Activated T-helper 17 cell treated with anti-CD3 and anti-CD28 coated beads, Interleukin-2, amount 50 U/mL, for 72 hours (primary cell): ENCODE data around the gene ADCYAP1. TPM values are rescaled to one million over a fixed set of nuclear protein-coding genes. Genes with fewer than 3 reads are reported as not detected.

Source experiments
- total RNA-seq, 2 donors: library from RNA; stranded (reverse); gene quantifications; one replicate each; pipeline ENCODE4 v1.2.3, GENCODE V29; 2022

ADCYAP1 gene
- total RNA-seq, 2 donors from 2014 or later: not detected

Other genes with a start within 250 kb of the ADCYAP1 start
- gene TYMS, start 247.2 kb upstream of the ADCYAP1 start, total RNA-seq: 100 to 1,000 TPM; 268 to 414 TPM
- 10 to 100 TPM; 61.6 to 89.8 TPM for gene ENOSF1, start 192.2 kb upstream of the ADCYAP1 start, total RNA-seq
- gene YES1, start 92.6 kb upstream of the ADCYAP1 start, total RNA-seq: 10 to 100 TPM; 12.1 to 22.0 TPM